HG02870 (cell line): ENCODE measurements around the gene SPP1.
A peak's percentile ranks its signal among the peaks of the same experiment; 100 is the strongest.
"Not testable (repeated sequence)": the region's sequence is repeated elsewhere in the genome, so short reads cannot be mapped to it uniquely, and the experiment has no call there.

Experiments
- ATAC-seq: cut with Tn5 transposase; IDR thresholded peaks from one replicate; pipeline ENCODE4 v1.9.1; 2021; ENCODE audit warnings: mild to moderate bottlenecking, moderate library complexity; ENCODE audit not compliant: unreplicated experiment

Gene SPP1

DNA sequence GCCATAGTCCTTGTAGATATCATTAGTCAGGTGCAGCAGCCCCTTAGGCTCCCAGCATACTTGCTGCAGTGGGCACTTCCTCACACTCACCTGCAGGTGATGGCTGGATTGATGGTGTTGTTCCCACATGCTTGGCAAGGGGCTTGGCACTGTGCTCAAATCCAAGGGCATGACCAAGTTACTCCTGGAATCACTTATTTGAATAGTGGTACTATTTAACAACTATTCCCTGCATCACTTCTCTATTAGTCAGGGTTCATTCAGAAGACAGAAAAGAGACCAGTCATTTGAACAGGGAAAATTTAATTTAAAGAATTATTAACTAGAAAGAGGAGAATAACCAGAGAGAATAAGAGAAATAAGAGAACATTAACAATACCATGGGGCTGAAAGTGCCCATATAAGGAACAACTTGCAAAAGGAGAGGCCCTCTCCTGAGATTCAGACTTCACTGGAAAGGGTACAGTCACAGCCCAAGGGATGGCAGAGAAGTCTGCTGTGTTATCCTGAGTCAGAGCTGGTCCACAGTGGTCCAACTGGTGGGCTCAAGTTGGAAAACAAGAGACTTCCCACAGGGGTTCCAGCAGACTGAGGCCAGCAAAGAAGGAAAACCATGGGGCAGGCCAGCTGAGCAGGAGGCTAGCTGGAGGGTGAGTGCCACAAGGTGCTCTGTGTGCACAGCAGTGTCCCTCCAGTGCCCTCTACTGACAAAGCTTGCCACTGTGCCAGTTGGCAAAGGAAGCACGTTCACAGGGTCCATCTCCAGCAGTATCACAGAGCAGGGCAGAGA is 9.8 kb downstream of the SPP1 start:
- no peak for ATAC-seq

DNA sequence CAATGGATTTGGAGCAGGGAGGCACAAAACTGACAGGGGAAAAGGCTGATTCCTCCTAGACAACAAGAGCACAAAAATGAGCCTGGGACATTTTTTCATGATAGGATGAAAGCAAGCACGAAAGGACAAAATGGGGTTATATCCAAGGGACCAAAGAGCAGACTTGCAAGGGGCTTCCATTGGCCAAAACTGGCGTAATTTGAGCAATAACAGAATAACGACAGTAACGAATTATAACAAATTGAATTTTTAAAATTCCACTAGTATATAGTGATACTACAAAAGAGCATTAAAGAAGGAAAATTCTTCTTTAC is 10.3 kb downstream of the SPP1 start:
- no peak for ATAC-seq

DNA sequence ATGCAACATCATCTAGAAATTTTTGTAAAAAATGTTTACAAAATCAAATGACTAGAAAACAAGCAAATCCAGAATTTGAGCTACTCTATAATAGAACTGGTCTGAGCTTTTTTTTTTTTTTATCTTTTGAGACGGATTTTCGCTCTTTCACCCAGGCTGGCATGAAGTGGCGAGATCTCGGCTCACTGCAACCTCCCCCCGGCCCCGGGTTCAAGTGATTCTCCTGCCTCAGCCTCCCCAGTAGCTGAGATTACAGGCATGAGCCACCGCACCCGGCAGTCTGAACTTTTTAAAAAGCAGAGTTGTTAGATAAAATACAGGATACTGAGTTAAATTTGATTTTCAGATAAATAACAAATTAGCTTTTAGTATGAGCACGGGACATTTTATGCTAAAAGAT is 11.0 kb downstream of the SPP1 start:
- no peak for ATAC-seq

DNA sequence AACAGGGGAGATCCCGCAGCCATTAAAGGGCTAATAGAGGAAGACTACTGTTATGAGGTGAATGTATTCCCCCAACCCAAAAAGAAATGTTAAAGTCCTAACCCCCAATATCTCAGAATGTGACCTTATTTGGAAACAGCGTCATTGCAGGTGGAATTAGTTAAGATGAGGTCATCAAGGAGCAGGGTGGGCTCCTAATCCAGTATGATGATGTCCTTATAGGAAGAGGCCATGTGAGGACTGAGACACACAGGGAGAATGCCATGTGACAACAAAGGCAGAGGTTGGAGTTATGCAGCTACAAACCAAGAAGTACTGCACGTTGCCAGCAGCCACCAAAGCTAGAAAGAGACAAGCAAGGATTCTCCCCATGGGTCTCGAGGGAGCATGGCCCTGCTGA is 14.3 kb downstream of the SPP1 start:
- no peak for ATAC-seq

DNA sequence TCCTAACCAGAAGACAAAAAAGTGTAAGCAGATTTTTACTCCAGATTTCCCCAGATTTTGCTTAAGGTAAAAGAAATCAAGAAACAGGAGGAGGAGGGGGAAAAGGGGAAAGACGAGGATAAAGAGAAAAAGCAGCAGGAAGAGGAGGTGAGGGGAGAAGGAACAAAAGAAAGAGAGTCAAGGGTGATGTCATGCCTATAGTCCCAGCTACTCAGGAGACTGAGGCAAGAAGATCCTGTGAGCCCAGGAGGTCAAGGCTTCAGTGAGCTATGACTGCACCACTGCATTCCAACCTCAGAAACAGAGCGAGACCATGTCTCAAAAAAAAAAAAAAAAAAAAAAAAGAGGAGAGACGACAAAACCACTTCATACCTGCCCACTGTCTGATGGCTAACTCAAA is 19.9 kb downstream of the SPP1 start:
- ATAC-seq, result no peak

DNA sequence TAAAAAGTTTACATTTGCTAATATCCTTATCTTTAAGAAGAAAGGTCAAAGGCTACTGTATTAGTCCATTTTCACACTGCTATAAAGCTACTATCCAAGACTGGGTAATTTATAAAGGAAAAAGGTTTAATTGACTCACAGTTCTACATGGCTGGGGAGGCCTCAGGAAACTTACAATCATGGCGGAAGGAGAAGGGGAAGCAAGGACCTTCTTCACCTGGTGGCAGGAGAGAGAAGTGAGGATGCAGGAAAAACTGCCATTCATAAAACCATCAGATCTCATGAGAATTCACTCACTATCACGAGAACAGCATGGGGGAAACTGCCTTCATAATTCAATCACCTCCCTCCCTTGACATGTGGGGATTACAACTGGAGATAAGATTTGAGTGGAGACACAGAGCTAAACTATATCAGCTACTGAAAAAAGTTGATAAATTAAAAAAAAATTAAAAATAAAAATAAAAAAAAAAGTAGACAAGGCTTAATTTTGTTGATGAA is 23.7 kb downstream of the SPP1 start:
- ATAC-seq, result not testable (repeated sequence)

DNA sequence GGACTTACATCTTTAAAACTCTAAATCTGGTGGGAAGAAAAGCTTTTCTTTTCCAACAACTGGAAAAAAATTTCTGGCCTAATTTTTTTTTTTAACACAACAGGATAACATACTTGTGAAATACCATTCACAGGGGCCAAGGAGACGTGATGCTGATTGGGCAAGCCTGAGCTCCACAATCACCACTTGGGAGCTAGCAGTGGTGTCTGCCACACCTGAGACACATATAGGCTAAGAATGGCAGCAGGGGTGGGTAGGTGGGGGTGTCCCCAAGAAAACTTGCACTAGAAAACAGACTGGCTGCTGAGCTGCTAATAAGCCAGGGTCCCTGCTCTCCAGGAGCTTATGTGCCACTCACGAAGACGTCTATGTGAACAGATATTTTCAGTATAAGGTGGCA is 26.4 kb downstream of the SPP1 start:
- no peak for ATAC-seq

DNA sequence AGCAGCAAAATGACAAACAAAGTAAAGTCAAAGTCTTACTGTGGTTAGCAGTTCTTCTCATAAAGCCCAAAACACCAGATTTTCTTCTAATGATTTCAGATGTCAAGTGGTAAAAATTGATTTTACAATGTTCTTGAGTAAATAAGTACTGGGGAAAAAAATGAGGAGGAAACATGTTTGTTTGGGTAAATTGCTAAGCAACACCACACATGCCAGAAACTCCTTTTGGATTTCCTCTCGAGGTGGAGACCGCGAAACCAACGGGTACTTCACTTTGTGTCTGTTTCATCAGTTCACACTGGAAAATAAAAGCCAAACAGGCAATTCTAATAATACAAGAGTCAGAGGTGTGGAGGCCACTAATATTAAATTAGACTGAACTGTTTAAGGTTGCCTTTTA is 27.3 kb downstream of the SPP1 start:
- ATAC-seq, result no peak

DNA sequence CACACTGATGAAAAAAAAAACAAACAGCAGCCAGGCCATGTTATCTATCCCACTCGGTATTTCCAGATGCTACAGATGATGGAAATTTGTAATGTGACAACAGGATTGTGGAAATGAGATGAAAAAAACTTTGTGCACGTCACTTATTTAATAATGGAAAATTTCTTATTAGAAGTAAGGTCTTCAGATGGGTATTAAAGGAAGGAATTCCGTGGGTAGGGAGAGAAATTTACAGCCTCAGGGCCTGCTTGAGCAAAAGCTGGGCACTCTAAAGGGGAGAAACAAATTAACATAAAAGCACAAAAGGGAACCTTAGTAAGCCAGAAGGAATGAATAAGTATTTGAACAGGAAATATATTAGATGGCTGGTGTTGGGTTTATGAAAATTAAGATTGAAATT is 27.7 kb downstream of the SPP1 start:
- no peak for ATAC-seq

DNA sequence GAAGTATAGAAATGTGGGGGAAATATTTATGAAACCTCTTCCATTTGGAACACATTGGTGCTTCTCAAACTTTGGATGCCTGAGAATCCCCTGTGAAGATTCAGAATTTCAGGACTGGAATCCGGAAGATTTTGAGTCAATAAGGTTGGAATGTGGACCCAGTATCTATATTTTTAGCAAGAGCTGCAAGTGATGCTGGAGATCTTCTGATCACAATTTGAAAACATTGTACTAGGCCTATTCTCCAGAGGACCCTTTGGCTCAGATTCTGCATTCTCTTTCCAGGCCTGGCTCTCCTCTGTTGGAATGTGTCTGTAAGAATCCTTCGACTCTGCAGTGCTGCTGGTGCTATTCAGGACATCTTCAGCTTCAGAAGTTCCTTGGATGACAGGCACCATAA is 29.6 kb downstream of the SPP1 start:
- ATAC-seq, result no peak

DNA sequence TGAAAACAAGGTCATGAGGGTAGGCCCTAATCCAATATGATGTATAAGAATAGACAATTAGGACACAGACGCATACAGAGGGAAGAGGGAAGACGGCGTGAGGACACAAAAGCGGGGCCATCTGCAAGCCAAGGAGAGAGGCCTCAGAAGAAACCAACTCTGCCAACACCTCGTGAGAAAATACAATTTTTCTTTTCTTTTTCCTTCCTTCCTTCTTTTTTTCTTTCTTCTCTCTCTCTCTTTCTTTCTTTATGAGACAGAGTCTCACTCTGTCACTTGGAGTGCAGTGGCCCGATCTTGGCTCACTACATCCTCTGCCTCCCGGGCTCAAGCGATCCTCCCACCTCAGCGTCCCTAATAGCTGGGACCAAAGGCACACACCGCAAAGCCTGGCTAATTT is 30.4 kb downstream of the SPP1 start:
- ATAC-seq, result no peak

DNA sequence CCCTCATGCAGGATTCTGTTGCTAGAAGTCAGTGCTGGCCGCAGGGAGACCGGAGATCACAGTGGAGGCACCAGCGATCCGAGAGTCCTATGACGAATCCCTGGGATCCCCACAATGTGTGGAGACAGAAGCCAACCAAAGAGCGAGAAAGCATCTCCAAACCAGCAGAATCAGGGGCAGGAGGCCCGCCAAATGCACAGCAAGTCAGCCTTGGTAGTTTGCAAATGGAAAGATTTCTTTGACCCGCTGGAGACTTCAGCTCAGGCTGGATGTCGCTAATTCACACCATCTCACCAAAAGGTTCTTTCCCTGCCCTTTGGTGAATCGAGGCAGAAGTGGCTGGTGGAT is 31.4 kb downstream of the SPP1 start:
- no peak for ATAC-seq

DNA sequence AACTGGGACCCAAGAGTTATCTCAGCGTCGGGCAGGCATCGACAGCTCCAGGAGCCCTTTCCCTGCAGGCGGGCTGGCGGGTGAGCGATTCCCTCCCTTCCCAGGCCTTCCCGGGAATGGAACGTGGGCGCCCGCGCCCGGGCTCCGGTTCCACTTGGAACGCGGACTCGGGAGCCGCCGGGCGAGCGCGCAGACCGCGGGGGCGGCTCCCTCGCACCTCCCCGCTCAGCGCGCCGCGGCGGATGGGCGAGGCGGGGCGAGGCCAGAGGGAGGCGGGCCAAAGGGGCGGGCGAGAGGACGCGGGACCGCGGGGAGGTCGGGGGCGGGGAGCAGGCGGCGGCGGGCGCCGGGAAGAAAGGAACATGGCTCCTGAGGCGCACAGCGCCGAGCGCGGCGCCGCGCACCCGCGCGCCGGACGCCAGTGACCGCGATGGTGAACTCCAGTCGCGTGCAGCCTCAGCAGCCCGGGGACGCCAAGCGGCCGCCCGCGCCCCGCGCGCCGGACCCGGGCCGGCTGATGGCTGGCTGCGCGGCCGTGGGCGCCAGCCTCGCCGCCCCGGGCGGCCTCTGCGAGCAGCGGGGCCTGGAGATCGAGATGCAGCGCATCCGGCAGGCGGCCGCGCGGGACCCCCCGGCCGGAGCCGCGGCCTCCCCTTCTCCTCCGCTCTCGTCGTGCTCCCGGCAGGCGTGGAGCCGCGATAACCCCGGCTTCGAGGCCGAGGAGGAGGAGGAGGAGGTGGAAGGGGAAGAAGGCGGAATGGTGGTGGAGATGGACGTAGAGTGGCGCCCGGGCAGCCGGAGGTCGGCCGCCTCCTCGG is 32.0 kb downstream of the SPP1 start, which contains the start of gene PKD2:
TSS of gene PKD2 (plus strand) at position 332 of the 818 bp plus-strand sequence. CDS start at position 431, 99 bp downstream.
- peak; percentile 86 for ATAC-seq

DNA sequence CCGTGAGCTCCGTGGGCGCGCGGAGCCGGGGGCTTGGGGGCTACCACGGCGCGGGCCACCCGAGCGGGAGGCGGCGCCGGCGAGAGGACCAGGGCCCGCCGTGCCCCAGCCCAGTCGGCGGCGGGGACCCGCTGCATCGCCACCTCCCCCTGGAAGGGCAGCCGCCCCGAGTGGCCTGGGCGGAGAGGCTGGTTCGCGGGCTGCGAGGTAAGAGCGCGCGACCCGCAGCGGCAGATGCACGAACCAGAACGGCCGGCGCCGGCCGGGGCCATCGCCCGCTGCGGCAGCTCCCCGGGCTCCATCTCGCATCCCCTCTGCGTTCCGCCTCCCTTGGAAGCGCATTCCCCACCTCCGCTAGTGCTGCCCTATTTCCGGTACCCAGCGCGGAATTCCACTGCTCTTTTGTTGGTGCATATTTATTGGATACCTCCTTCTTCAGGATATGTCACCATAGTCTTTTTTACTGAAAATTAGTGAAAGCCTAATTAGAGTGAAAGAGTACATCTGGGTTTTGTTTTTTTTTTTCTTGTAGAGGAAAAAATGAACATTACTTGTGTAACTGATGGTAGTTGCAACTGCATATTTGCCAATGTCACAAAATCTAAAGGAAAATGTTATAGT is 32.7 kb downstream of the SPP1 start:
- peak; percentile 33 for ATAC-seq

DNA sequence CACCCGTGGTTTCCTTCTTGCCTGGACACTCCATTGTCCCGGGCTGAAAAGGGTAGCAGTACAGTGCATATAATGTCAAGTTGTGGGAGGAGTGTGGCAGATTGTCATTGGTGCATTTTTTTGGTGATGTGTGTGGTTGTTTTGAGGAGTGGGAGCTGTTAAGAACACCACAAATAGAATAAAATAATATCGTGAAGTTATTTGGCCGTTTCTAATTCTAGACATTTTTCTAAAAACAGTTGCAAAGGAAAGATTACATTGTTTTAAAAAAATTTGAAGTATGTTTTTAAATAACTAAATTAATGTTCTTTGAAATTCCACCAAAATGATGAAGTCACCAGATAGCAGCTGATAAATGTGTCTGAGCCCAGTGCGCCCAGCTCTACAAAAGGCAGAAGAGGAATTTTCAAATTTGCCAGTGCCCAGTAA is 33.2 kb downstream of the SPP1 start:
- ATAC-seq, result no peak

DNA sequence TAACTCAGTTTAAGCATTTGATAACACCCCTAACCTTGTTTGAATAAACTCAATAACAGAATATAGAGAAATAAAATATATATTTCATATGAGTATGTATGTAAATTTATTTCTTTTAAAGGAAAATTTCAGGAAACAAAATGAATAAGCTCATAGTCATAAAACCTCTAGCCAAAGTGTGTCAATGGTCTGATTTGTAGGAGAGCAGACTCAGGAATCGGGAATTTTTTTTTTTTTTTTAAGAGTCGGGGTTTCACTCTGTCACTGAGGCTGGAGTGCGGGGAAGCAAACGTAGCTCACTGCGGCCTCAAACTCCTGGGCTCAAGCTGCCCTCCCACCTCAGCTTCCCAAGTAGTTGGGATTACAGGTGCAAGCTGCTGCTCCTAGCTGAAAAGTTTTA is 34.4 kb downstream of the SPP1 start:
- ATAC-seq, result no peak

DNA sequence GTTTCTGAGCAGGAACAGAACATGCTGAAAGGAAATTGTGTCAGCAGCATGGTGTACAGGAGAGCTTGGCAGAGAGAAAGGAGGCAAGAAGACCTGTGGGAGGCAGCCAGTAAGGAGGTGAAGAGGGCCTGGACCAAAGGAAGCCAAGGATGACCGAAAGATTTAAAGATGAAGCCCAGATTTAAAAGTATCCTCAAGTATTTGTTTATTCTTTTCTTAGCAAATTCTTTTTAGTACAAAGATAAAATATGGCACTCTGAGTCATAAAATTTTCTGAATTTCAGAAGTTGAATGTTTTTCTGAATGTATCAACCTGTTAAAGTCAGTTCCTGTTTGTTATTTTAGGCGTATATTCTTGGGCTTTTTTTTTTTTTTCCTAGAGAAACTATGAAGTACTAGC is 35.5 kb downstream of the SPP1 start:
- ATAC-seq, result no peak

DNA sequence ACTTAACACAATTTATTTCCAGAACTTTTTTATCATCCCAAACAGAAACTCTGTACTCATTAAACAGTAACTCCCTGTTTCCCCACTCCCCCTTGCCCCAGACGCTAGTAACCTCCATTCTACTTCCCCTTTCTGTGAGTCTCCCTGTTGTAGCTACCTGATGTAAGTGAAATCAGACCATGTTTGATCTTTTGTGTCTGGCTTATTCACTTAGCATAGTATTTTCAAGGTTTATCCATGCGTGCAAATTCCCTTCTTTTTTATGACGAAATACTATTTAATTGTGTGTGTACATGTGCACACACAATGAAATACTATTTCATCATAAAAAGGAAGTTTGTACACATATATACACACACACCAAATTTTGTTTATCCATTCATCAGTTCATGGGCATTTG is 37.1 kb downstream of the SPP1 start:
- ATAC-seq, result peak; percentile 47

DNA sequence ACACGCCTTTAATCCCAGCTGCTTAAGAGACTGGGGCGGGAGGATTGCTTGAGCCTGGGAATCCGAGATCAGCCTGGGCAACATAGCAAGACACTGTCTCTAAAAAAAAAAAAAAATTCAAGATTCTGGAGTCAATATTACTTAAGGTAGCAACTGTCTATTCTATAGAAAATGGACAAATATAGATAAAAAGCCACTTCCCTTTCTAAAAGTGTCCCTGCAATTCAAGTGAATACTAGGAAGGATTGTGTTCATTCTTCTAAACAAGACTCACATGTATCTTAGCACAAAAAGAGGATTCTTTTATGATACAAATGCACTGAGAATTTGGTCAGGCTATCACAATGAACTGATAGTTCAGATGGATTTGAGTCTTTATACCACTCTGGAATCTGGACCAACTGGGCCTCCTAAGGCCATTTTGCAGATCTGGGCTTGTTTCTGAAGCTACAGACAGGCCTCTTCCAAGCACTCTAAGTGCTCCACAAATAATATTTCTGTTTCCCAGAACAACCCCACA is 38.9 kb downstream of the SPP1 start:
- ATAC-seq, result no peak

DNA sequence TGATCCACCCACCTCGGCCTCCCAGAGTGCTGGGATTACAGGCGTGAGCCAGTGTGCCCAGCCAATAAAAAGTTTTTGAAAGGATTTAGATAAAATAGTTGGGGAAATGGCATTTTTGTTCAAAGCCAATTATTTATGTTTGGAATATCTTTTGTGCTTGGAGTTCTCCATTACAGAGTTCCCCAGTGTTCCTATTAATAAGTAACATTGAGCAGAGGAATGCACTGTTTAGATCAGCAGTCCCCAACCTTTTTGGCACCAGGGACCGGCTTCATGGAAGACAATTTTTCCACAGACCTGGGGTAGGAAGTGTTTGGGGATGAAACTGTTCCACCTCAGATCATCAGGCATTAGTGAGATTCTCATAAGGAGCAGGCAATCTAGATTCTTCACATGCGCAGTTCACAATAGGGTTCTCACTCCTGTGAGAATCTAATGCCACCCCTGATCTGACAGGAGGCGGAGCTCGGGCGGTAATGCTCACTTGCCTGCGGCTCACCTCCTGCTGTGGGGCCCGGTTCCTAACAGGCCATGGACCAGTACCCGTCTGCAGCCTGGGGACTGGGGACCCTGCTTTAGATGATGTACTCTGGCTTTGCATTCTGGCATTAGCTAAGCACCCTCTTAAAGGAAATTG is 40.3 kb downstream of the SPP1 start:
- ATAC-seq, result no peak
